HG03354 (cell line): ENCODE data around the gene BCL2L12.
"Not testable (repeated sequence)": the region's sequence is repeated elsewhere in the genome, so short reads cannot be mapped to it uniquely, and the experiment has no call there.

Experiments used
- ATAC-seq: cut with Tn5 transposase; IDR thresholded peaks from one replicate; pipeline ENCODE4 v1.9.1; 2021; ENCODE audit warnings: mild to moderate bottlenecking; ENCODE audit not compliant: unreplicated experiment, poor library complexity, severe bottlenecking

BCL2L12 gene

DNA sequence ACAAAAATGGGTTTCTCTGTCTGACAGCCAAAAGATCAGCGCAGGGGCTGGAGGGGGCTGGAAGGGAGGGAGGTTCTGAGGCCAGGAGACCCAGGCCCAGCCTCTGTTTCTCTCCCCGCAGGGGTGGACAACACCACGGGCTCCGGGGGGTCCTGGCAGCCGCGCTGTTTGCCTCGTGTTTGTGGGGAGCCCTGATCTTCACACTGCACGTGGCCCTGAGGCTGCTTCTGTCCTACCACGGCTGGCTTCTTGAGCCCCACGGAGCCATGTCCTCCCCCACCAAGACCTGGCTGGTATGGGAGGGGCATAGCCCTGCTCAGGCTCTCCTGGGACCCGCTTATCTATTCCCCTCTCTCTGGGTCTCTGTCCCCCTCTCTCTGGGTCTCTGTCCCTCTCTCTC, 34.8 kb downstream of the BCL2L12 start:
- no peak for ATAC-seq

- no peak for ATAC-seq
These were observed 35.6 kb downstream of the BCL2L12 start for GRCh38 chr19:49701271-49701786.

- ATAC-seq = no peak
These were observed 39.3 kb downstream of the BCL2L12 start for GRCh38 chr19:49704888-49705642.

- no peak for ATAC-seq
These were observed 40.2 kb downstream of the BCL2L12 start for GRCh38 chr19:49705919-49706318.

GRCh38 chr19:49710372-49710951, 44.7 kb downstream of the BCL2L12 start:
- ATAC-seq = no peak

GRCh38 chr19:49712397-49712859, 46.7 kb downstream of the BCL2L12 start:
- ATAC-seq = no peak

- ATAC-seq = no peak
These were observed 47.6 kb downstream of the BCL2L12 start for GRCh38 chr19:49713236-49713845.

GRCh38 chr19:49716154-49716553, 50.4 kb downstream of the BCL2L12 start:
- ATAC-seq = no peak

GRCh38 chr19:49718511-49718910, 52.8 kb downstream of the BCL2L12 start:
- ATAC-seq = no peak

- no peak for ATAC-seq
These were observed 53.3 kb downstream of the BCL2L12 start for GRCh38 chr19:49718991-49719390.

GRCh38 chr19:49719420-49719819, 53.7 kb downstream of the BCL2L12 start:
- ATAC-seq = not testable (repeated sequence)
